ENCODE results near the gene TNFAIP8L2.

GRCh38 chr1:151158326-151158725, 1.9 kb downstream of the TNFAIP8L2 start:
- no peak for TF ChIP-seq POLR2AphosphoS5 (IDR thresholded peaks at IDR 0.05; ENCODE audit: low read depth, low read length)
- no peak for TF ChIP-seq POLR2A (IDR thresholded peaks at IDR 0.05; ENCODE audit: low read depth, low read length)

All from GM12892 (cell line).